ENCODE results near the gene FAM81A. TPM values are rescaled to one million over a fixed set of nuclear protein-coding genes. Genes with fewer than 3 reads are reported as not detected.
A peak's percentile ranks its signal among the peaks of the same experiment; 100 is the strongest.

FAM81A gene
- total RNA-seq, 2 experiments from 2014 or later, result not detected

- ATAC-seq (ENCODE audit: poor library complexity) (no peak), DNase-seq (no peak)
- no peak overlapping the region for H3K27ac Mint-ChIP-seq
- Histone ChIP-seq H3K9me3 (ENCODE audit: control insufficient read depth in 1 of 2, insufficient read depth in 1 of 2, low read length in 2 of 2) (no peaks in the 10 kb centered on the region), H3K4me1 (ENCODE audit: insufficient read depth, low read length) (peaks cover 5% of the 10 kb centered on the region), H3K27ac (ENCODE audit: low read depth in 1 of 2, low read length in 2 of 2) (no peak overlapping the region), H3K36me3 (ENCODE audit: insufficient read depth, low read length) (no peaks in the 10 kb centered on the region), H3K4me3 (ENCODE audit: low read length) (no peak overlapping the region), H3K27me3 (ENCODE audit: control insufficient read depth in 1 of 2, insufficient read depth in 2 of 2, low read length in 2 of 2) (no peaks in the 10 kb centered on the region)
- TF ChIP-seq CTCF (IDR thresholded peaks at IDR 0.05), result no peak
- no peaks in the 10 kb centered on the region for H3K4me1 Mint-ChIP-seq (ENCODE audit: low read depth)
- no peak overlapping the region for H3K4me3 Mint-ChIP-seq
- ChIA-PET CTCF (interaction anchor here (0.7 kb wide), 1 partner anchor 9 kb away, joined by 3 read pairs; no protein-coding TSS in a partner anchor), POLR2A (no interaction called here)
- no peaks in the 10 kb centered on the region for H3K36me3 Mint-ChIP-seq (ENCODE audit: low read depth)
- H3K9me3 Mint-ChIP-seq, result no peaks in the 10 kb centered on the region
- intact Hi-C loops (cut with DNase I, micrococcal nuclease), result loop anchor here (5.0 to 10.0 kb wide), 4 partner anchors 314 to 1626 kb away; no protein-coding TSS in a partner anchor
- H3K27me3 Mint-ChIP-seq, result no peaks in the 10 kb centered on the region
These were observed 53.1 kb downstream of the FAM81A start for GRCh38 chr15:59491062-59491461.

GRCh38 chr15:59492389-59493377, 54.7 kb downstream of the FAM81A start:
- no peaks in the 10 kb centered on the region for H3K36me3 ChIP-seq (ENCODE audit: insufficient read depth, low read length)
- no peaks in the 10 kb centered on the region for H3K27me3 ChIP-seq (ENCODE audit: control insufficient read depth in 1 of 2, insufficient read depth in 2 of 2, low read length in 2 of 2)
- intact Hi-C loops (cut with DNase I, micrococcal nuclease), result loop anchor here (1.0 to 10.0 kb wide), 12 partner anchors 245 to 1628 kb away; no protein-coding TSS in a partner anchor
- H3K27ac ChIP-seq (ENCODE audit: low read depth in 1 of 2, low read length in 2 of 2), result no peak overlapping the region
- Mint-ChIP-seq H3K36me3 (ENCODE audit: low read depth) (no peaks in the 10 kb centered on the region), H3K27me3 (no peaks in the 10 kb centered on the region), H3K4me1 (ENCODE audit: low read depth) (no peaks in the 10 kb centered on the region), H3K9me3 (no peaks in the 10 kb centered on the region), H3K4me3 (no peak overlapping the region), H3K27ac (no peak overlapping the region)
- DNase-seq (peak; percentile 30 to 79 (median 42)), ATAC-seq (ENCODE audit: poor library complexity) (peak; percentile 79)
- H3K4me3 ChIP-seq (ENCODE audit: low read length), result no peak overlapping the region
- ChIA-PET CTCF (interaction anchor here (0.6 to 1.1 kb wide), 8 partner anchors 11 to 1264 kb away, joined by 3 to 6 read pairs (median 4); no protein-coding TSS in a partner anchor), POLR2A (no interaction called here)
- H3K4me1 ChIP-seq (ENCODE audit: insufficient read depth, low read length), result peaks cover 5% of the 10 kb centered on the region
- peak; percentile 95 for TF ChIP-seq CTCF (IDR thresholded peaks at IDR 0.05)
- H3K9me3 ChIP-seq (ENCODE audit: control insufficient read depth in 1 of 2, insufficient read depth in 1 of 2, low read length in 2 of 2), result no peaks in the 10 kb centered on the region

GRCh38 chr15:59501597-59501996, 63.6 kb downstream of the FAM81A start:
- ATAC-seq (ENCODE audit: poor library complexity), result no peak
- H3K36me3 ChIP-seq (ENCODE audit: insufficient read depth, low read length), result no peaks in the 10 kb centered on the region
- peak in 3 of 14 experiments; percentile 13 to 45 (median 40) for DNase-seq
- H3K27ac ChIP-seq (ENCODE audit: low read depth in 1 of 2, low read length in 2 of 2), result no peak overlapping the region
- ChIA-PET CTCF (no interaction called here), POLR2A (no interaction called here)
- Mint-ChIP-seq H3K27me3 (peaks cover 9% of the 10 kb centered on the region), H3K4me3 (no peak overlapping the region), H3K36me3 (ENCODE audit: low read depth) (no peaks in the 10 kb centered on the region), H3K27ac (no peak overlapping the region), H3K4me1 (ENCODE audit: low read depth) (no peaks in the 10 kb centered on the region), H3K9me3 (no peaks in the 10 kb centered on the region)
- no peak overlapping the region for H3K4me3 ChIP-seq (ENCODE audit: low read length)
- H3K4me1 ChIP-seq (ENCODE audit: insufficient read depth, low read length), result no peaks in the 10 kb centered on the region
- H3K27me3 ChIP-seq (ENCODE audit: control insufficient read depth in 1 of 2, insufficient read depth in 2 of 2, low read length in 2 of 2), result no peaks in the 10 kb centered on the region
- intact Hi-C loops (cut with DNase I, micrococcal nuclease), result no loop called here
- no peaks in the 10 kb centered on the region for H3K9me3 ChIP-seq (ENCODE audit: control insufficient read depth in 1 of 2, insufficient read depth in 1 of 2, low read length in 2 of 2)
- TF ChIP-seq CTCF (IDR thresholded peaks at IDR 0.05), result no peak

All from CD4-positive, alpha-beta T cell (primary cell).